ENCODE measurements around the gene RPSA.
"Not testable (repeated sequence)": the region's sequence is repeated elsewhere in the genome, so short reads cannot be mapped to it uniquely, and the experiment has no call there.

The RPSA gene

GRCh38 chr3:39388741-39389248 is 17.7 kb upstream of the RPSA start:
- DNase-seq (ENCODE audit: low spot score) = no peak

- no peak for DNase-seq (ENCODE audit: low spot score)
Observed at GRCh38 chr3:39390181-39390580, 16.3 kb upstream of the RPSA start.

GRCh38 chr3:39396690-39397089 is 9.8 kb upstream of the RPSA start:
- DNase-seq (ENCODE audit: low spot score) = no peak

GRCh38 chr3:39398700-39399099 is 7.8 kb upstream of the RPSA start:
- no peak for DNase-seq (ENCODE audit: low spot score)

- no peak for DNase-seq (ENCODE audit: low spot score)
Observed at GRCh38 chr3:39401983-39402382, 4.5 kb upstream of the RPSA start.

- no peak for DNase-seq (ENCODE audit: low spot score)
Observed at GRCh38 chr3:39404943-39405686, 1.4 kb upstream of the RPSA start.

- no peak for DNase-seq (ENCODE audit: low spot score)
Observed at GRCh38 chr3:39405687-39406367, 693 bp upstream of the RPSA start.

GRCh38 chr3:39407259-39407629 is 724 bp downstream of the RPSA start:
- DNase-seq (ENCODE audit: low spot score) = no peak

GRCh38 chr3:39407773-39408492 is 1.4 kb downstream of the RPSA start:
- DNase-seq (ENCODE audit: low spot score) = no peak

- DNase-seq (ENCODE audit: low spot score) = no peak
Observed at GRCh38 chr3:39408493-39409372, 2.2 kb downstream of the RPSA start.

GRCh38 chr3:39409514-39410136 is 3.1 kb downstream of the RPSA start:
- no peak for DNase-seq (ENCODE audit: low spot score)

GRCh38 chr3:39410893-39411292 is 4.4 kb downstream of the RPSA start:
- no peak for DNase-seq (ENCODE audit: low spot score)

- DNase-seq (ENCODE audit: low spot score) = no peak
Observed at GRCh38 chr3:39412668-39413260, 6.2 kb downstream of the RPSA start.

- no peak for DNase-seq (ENCODE audit: low spot score)
Observed at GRCh38 chr3:39413691-39414420, 7.3 kb downstream of the RPSA start.

- DNase-seq (ENCODE audit: low spot score) = no peak
Observed at GRCh38 chr3:39414421-39414907, 7.9 kb downstream of the RPSA start.

GRCh38 chr3:39415302-39415701 is 8.8 kb downstream of the RPSA start:
- DNase-seq (ENCODE audit: low spot score) = not testable (repeated sequence)

GRCh38 chr3:39415983-39416382 is 9.5 kb downstream of the RPSA start:
- DNase-seq (ENCODE audit: low spot score) = no peak

GRCh38 chr3:39416998-39417397 is 10.5 kb downstream of the RPSA start:
- not testable (repeated sequence) for DNase-seq (ENCODE audit: low spot score)

- not testable (repeated sequence) for DNase-seq (ENCODE audit: low spot score)
Observed at GRCh38 chr3:39418556-39419225, 12.2 kb downstream of the RPSA start.

Data from SK-N-DZ (cell line).